GM18520 (cell line): Measurements from ENCODE around the gene C12orf42.

Experiments used
- ATAC-seq: cut with Tn5 transposase; IDR thresholded peaks from one replicate; pipeline ENCODE4 v1.9.1; 2021; ENCODE audit not compliant: unreplicated experiment

Gene C12orf42

GRCh38 chr12:103495469-103496456 is at the start of gene C12orf42:
Gene C12orf42 (minus strand): TSS chr12:103495968. CDS start chr12:103478426, 17,542 bp downstream.
- ATAC-seq = no peak

GRCh38 chr12:103542078-103542477 is 46.3 kb upstream of the C12orf42 start:
- no peak for ATAC-seq

GRCh38 chr12:103540319-103540718 is 44.6 kb upstream of the C12orf42 start:
- no peak for ATAC-seq

GRCh38 chr12:103538397-103538796 is 42.6 kb upstream of the C12orf42 start:
- no peak for ATAC-seq

GRCh38 chr12:103530307-103531066 is 34.7 kb upstream of the C12orf42 start:
- ATAC-seq = no peak

GRCh38 chr12:103529306-103529705 is 33.5 kb upstream of the C12orf42 start:
- no peak for ATAC-seq

GRCh38 chr12:103524238-103524875 is 28.6 kb upstream of the C12orf42 start:
- ATAC-seq = no peak

- no peak for ATAC-seq
Observed at GRCh38 chr12:103523771-103524170, 28.0 kb upstream of the C12orf42 start.

- no peak for ATAC-seq
Observed at GRCh38 chr12:103520686-103521215, 25.0 kb upstream of the C12orf42 start.

GRCh38 chr12:103519632-103520031 is 23.9 kb upstream of the C12orf42 start:
- ATAC-seq = no peak

GRCh38 chr12:103518899-103519298 is 23.1 kb upstream of the C12orf42 start:
- ATAC-seq = no peak

GRCh38 chr12:103517161-103517560 is 21.4 kb upstream of the C12orf42 start:
- no peak for ATAC-seq

GRCh38 chr12:103515341-103515740 is 19.6 kb upstream of the C12orf42 start:
- ATAC-seq = no peak

- no peak for ATAC-seq
Observed at GRCh38 chr12:103513875-103514274, 18.1 kb upstream of the C12orf42 start.

GRCh38 chr12:103505371-103506236 is 9.8 kb upstream of the C12orf42 start:
- ATAC-seq = peak; percentile 93

- no peak for ATAC-seq
Observed at GRCh38 chr12:103504606-103505005, 8.8 kb upstream of the C12orf42 start.

GRCh38 chr12:103503546-103504480 is 8.0 kb upstream of the C12orf42 start:
- ATAC-seq = no peak

GRCh38 chr12:103501447-103501846 is 5.7 kb upstream of the C12orf42 start:
- no peak for ATAC-seq

GRCh38 chr12:103499571-103499970 is 3.8 kb upstream of the C12orf42 start:
- no peak for ATAC-seq
